Skeletal muscle tissue (tissue), 4 donors: ENCODE measurements around the gene NR1D1. TPM values are rescaled to one million over a fixed set of nuclear protein-coding genes. Genes with fewer than 3 reads are reported as not detected.

Source experiments
- H3K27ac ChIP-seq: one replicate; pipeline ENCODE4 v1.7.0; 2013; ENCODE audit warnings: mild to moderate bottlenecking, low read depth, low read length, inconsistent platforms
- H3K27me3 ChIP-seq, 3 donors: one replicate each; pipeline ENCODE4 v1.7.0; 2013; ENCODE audit warnings: low read length in 3 of 3; ENCODE audit not compliant: control insufficient read depth in 3 of 3, insufficient read depth in 3 of 3
- H3K36me3 ChIP-seq, 3 donors: one replicate each; pipeline ENCODE4 v1.7.0; 2013; ENCODE audit warnings: low read length in 3 of 3; ENCODE audit not compliant: control insufficient read depth in 3 of 3, insufficient read depth in 3 of 3
- H3K4me1 ChIP-seq, 3 donors: one replicate each; pipeline ENCODE4 v1.7.0; 2013; ENCODE audit warnings: low read length in 3 of 3, mild to moderate bottlenecking in 3 of 3; ENCODE audit not compliant: control insufficient read depth in 3 of 3, insufficient read depth in 3 of 3
- H3K4me3 ChIP-seq, 3 donors: one replicate each; pipeline ENCODE4 v1.7.0; 2013; ENCODE audit warnings: low read length in 3 of 3
- H3K9ac ChIP-seq, 3 donors: one replicate each; pipeline ENCODE4 v1.7.0; 2013; ENCODE audit warnings: low read length in 3 of 3, mild to moderate bottlenecking in 3 of 3, moderate library complexity in 2 of 3, low read depth in 1 of 3
- H3K9me3 ChIP-seq, 3 donors: one replicate each; pipeline ENCODE4 v1.7.0; 2013; ENCODE audit warnings: low read length in 3 of 3; ENCODE audit not compliant: control insufficient read depth in 3 of 3
- total RNA-seq: library from RNA; depleted of rRNA; stranded (reverse); fragments of >200 nt; gene quantifications from one replicate; pipeline ENCODE4 v1.2.3, GENCODE V29; 2014
- donor health status: Osteomylitis.

The NR1D1 gene
- total RNA-seq, 1 donor from 2014 or later: 1.0 TPM

GRCh38 chr17:40058186-40058784, 42.1 kb downstream of the NR1D1 start:
- H3K4me1 ChIP-seq: peaks cover 15 to 30% (median 16%) of the 10 kb centered on the region in 3 donors

GRCh38 chr17:40056379-40057015, 43.9 kb downstream of the NR1D1 start:
- H3K36me3 ChIP-seq: peaks cover 11 to 17% (median 12%) of the 10 kb centered on the region in 3 donors
- H3K9ac ChIP-seq: peak overlapping the region in 1 of 3 donors; percentile 16
- no peak overlapping the region for H3K4me3 ChIP-seq
- peaks cover 10 to 27% (median 12%) of the 10 kb centered on the region in 3 donors for H3K4me1 ChIP-seq
- H3K27me3 ChIP-seq: no peaks in the 10 kb centered on the region
- no peak overlapping the region for H3K27ac ChIP-seq
- no peaks in the 10 kb centered on the region for H3K9me3 ChIP-seq

More at GRCh38 chr17:40058186-40058784, 42.1 kb downstream of the NR1D1 start:
- Histone ChIP-seq H3K36me3 (peaks cover 0 to 3% (median under 1%) of the 10 kb centered on the region in 3 donors), H3K27ac (peak overlapping the region; percentile 65), H3K9ac (peak overlapping the region in 2 of 3 donors; percentile 14 to 36), H3K4me3 (peak overlapping the region in 1 of 3 donors; percentile 35), H3K27me3 (no peaks in the 10 kb centered on the region), H3K9me3 (no peaks in the 10 kb centered on the region)

Other genes starting within 250 kb of the NR1D1 start
- 0.52 TPM for gene IKZF3, start 236.3 kb downstream of the NR1D1 start, total RNA-seq
- gene ZPBP2, start 232.4 kb downstream of the NR1D1 start, total RNA-seq: not detected
- 8.9 TPM for gene GSDMB, start 182.0 kb downstream of the NR1D1 start, total RNA-seq
- 37.1 TPM for gene ORMDL3, start 173.0 kb downstream of the NR1D1 start, total RNA-seq
- gene LRRC3C, start 172.9 kb downstream of the NR1D1 start, total RNA-seq: not detected
- not detected for gene GSDMA, start 137.6 kb downstream of the NR1D1 start, total RNA-seq
- 56.4 TPM for gene PSMD3, start 119.8 kb downstream of the NR1D1 start, total RNA-seq
- 0.52 TPM for gene CSF3, start 85.1 kb downstream of the NR1D1 start, total RNA-seq
- 25.6 TPM for gene MED24, start 46.2 kb downstream of the NR1D1 start, total RNA-seq
- 30.8 TPM for gene THRA, start 37.6 kb downstream of the NR1D1 start, total RNA-seq
- 53.8 TPM for gene MSL1, start 21.4 kb upstream of the NR1D1 start, total RNA-seq
- 21.4 TPM for gene CASC3, start 39.9 kb upstream of the NR1D1 start, total RNA-seq
- gene RAPGEFL1, start 76.9 kb upstream of the NR1D1 start, total RNA-seq: 1.0 TPM
- 5.7 TPM for gene WIPF2, start 118.7 kb upstream of the NR1D1 start, total RNA-seq
- gene CDC6, start 187.3 kb upstream of the NR1D1 start, total RNA-seq: 4.2 TPM
- 17.2 TPM for gene RARA, start 208.6 kb upstream of the NR1D1 start, total RNA-seq